ENCODE data around the gene MRPL16.
A peak's percentile ranks its signal among the peaks of the same experiment; 100 is the strongest.
"Not testable (repeated sequence)": the region's sequence is repeated elsewhere in the genome, so short reads cannot be mapped to it uniquely, and the experiment has no call there.

Gene MRPL16

GRCh38 chr11:59810189-59810910 lies at the start of gene MRPL16:
Gene MRPL16 (minus strand): TSS chr11:59810778. CDS start chr11:59810658, 120 bp downstream.
- DNase-seq: peak; percentile 85

GRCh38 chr11:59859673-59860072 lies 49.1 kb upstream of the MRPL16 start:
- DNase-seq: no peak

GRCh38 chr11:59857439-59858434 lies 47.2 kb upstream of the MRPL16 start:
- no peak for DNase-seq

- DNase-seq: no peak
Observed at GRCh38 chr11:59854871-59855270, 44.3 kb upstream of the MRPL16 start.

- not testable (repeated sequence) for DNase-seq
Observed at GRCh38 chr11:59851416-59851815, 40.8 kb upstream of the MRPL16 start.

GRCh38 chr11:59849551-59849950 lies 39.0 kb upstream of the MRPL16 start:
- DNase-seq: not testable (repeated sequence)

GRCh38 chr11:59849129-59849528 lies 38.6 kb upstream of the MRPL16 start:
- no peak for DNase-seq

- DNase-seq: not testable (repeated sequence)
Observed at GRCh38 chr11:59848439-59848838, 37.9 kb upstream of the MRPL16 start.

GRCh38 chr11:59847626-59848025 lies 37.0 kb upstream of the MRPL16 start:
- no peak for DNase-seq

GRCh38 chr11:59846556-59846955 lies 36.0 kb upstream of the MRPL16 start:
- no peak for DNase-seq

- DNase-seq: no peak
Observed at GRCh38 chr11:59845399-59845798, 34.8 kb upstream of the MRPL16 start, which contains the start of gene CBLIF. Gene CBLIF (minus strand): TSS chr11:59845499. CDS start chr11:59845453, 46 bp downstream.

GRCh38 chr11:59842316-59842715 lies 31.7 kb upstream of the MRPL16 start:
- no peak for DNase-seq

GRCh38 chr11:59841514-59841913 lies 30.9 kb upstream of the MRPL16 start:
- no peak for DNase-seq

- DNase-seq: no peak
Observed at GRCh38 chr11:59839615-59840014, 29.0 kb upstream of the MRPL16 start.

GRCh38 chr11:59833602-59834001 lies 23.0 kb upstream of the MRPL16 start:
- DNase-seq: no peak

- no peak for DNase-seq
Observed at GRCh38 chr11:59829358-59829757, 18.8 kb upstream of the MRPL16 start.

GRCh38 chr11:59822989-59823566 lies 12.5 kb upstream of the MRPL16 start:
- no peak for DNase-seq

GRCh38 chr11:59818572-59818971 lies 8.0 kb upstream of the MRPL16 start:
- no peak for DNase-seq

- not testable (repeated sequence) for DNase-seq
Observed at GRCh38 chr11:59816434-59816833, 5.9 kb upstream of the MRPL16 start.

- no peak for DNase-seq
Observed at GRCh38 chr11:59815754-59816153, 5.2 kb upstream of the MRPL16 start.

GRCh38 chr11:59814021-59814420 lies 3.4 kb upstream of the MRPL16 start:
- DNase-seq: no peak

GRCh38 chr11:59813364-59813763 lies 2.8 kb upstream of the MRPL16 start:
- no peak for DNase-seq

- DNase-seq: no peak
Observed at GRCh38 chr11:59812220-59812619, 1.6 kb upstream of the MRPL16 start.

Measured in stimulated activated naive CD4-positive, alpha-beta T cell treated with Interleukin-2 at 50 U/mL for 16 hours (primary cell).